Choroid plexus epithelial cell (primary cell): Measurements from ENCODE around the gene COL6A1.
"Not testable (repeated sequence)": the region's sequence is repeated elsewhere in the genome, so short reads cannot be mapped to it uniquely, and the experiment has no call there.

Experiments used
- DNase-seq: peaks from one replicate; pipeline ENCODE4 v3.0.0-alpha.2; 2010; ENCODE audit warnings: low read depth
- H3K4me3 ChIP-seq: 2 replicates; pipeline ENCODE4 v1.5.1; 2011; ENCODE audit warnings: low read depth, mild to moderate bottlenecking, control low read depth, low read length, moderate library complexity
- TF ChIP-seq, protein P1 (sequence below): conservative IDR thresholded peaks from 2 replicates; pipeline ENCODE4 v1.5.1; 2011; ENCODE audit warnings: low read depth, mild to moderate bottlenecking, control low read depth, inconsistent platforms, low read length, moderate library complexity

The COL6A1 gene

GRCh38 chr21:46005081-46005480 is 23.5 kb downstream of the COL6A1 start:
- TF ChIP-seq, protein P1, sequence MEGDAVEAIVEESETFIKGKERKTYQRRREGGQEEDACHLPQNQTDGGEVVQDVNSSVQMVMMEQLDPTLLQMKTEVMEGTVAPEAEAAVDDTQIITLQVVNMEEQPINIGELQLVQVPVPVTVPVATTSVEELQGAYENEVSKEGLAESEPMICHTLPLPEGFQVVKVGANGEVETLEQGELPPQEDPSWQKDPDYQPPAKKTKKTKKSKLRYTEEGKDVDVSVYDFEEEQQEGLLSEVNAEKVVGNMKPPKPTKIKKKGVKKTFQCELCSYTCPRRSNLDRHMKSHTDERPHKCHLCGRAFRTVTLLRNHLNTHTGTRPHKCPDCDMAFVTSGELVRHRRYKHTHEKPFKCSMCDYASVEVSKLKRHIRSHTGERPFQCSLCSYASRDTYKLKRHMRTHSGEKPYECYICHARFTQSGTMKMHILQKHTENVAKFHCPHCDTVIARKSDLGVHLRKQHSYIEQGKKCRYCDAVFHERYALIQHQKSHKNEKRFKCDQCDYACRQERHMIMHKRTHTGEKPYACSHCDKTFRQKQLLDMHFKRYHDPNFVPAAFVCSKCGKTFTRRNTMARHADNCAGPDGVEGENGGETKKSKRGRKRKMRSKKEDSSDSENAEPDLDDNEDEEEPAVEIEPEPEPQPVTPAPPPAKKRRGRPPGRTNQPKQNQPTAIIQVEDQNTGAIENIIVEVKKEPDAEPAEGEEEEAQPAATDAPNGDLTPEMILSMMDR, result no peak

DNA sequence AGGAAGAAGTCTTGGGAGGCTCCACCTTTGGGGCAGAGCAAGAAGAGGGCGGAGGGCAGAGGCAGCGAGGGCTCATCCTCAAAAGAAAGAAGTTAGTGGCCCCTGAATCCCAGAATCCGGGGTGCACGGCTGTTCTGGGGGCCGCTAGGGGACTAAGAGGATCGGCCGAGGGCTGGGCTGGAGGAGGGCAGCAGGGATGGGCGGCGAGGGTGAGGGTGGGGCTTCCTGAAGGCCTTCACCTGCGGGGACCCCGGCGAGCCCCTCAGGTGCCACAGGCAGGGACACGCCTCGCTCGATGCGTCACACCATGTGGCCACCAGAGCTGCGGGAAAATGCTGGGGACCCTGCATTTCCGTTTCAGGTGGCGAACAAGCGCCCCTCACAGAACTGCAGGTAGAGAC is 23.9 kb downstream of the COL6A1 start:
- TF ChIP-seq, protein P1, result no peak
- no peak overlapping the region for H3K4me3 ChIP-seq
- DNase-seq, result no peak

More at GRCh38 chr21:46005081-46005480, 23.5 kb downstream of the COL6A1 start:
- no peak overlapping the region for H3K4me3 ChIP-seq
- no peak for DNase-seq

DNA sequence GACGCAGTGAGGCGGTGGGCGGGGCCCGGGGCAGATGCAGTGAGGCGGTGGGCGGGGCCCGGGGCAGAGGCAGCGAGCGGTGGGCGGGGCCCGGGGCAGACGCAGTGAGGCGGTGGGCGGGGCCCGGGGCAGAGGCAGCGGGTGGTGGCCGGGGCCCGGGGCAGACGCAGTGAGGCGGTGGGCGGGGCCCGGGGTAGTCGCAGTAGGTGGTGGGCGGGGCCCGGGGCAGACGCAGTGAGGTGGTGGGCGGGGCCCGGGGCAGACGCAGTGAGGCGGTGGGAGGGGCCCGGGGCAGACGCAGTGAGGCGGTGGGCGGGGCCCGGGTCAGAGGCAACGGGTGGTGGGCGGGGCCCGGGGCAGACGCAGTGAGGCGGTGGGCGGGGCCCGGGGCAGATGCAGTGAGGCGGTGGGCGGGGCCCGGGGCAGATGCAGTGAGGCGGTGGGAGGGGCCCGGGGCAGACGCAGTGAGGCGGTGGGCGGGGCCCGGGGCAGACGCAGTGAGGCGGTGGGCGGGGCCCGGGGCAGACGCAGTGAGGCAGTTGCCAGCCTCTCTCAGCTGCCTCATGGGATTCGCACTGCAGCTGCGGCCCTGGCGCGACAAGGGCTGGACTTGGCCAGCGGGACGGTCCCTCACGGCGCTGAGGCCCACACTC is 24.4 kb downstream of the COL6A1 start:
- not testable (repeated sequence) for H3K4me3 ChIP-seq, DNase-seq

- TF ChIP-seq, protein P1, result no peak
- H3K4me3 ChIP-seq, result no peak overlapping the region
- no peak for DNase-seq
Measured at GRCh38 chr21:46006547-46007491, 25.2 kb downstream of the COL6A1 start.

DNA sequence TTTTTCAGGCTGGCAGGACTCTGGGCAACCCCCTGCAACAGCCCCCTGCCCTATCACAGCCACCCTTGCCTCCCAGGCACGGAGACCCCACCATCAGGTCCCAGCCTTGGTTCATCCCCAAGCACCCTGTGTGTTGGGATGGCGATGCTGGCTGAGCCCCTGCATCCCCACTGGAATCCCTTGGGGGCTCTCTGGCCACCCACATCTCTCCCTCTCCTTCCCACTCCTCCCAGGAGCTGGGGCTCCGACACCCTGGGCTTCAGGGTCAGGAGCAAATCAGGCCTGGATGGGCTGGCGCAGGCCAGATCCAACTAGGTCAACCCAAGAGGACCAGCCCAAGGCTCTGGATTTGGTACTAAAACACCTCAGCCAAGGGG is 25.9 kb downstream of the COL6A1 start:
- no peak overlapping the region for H3K4me3 ChIP-seq
- TF ChIP-seq, protein P1, result no peak
- no peak for DNase-seq

- no peak for DNase-seq
- TF ChIP-seq, protein P1, result no peak
- H3K4me3 ChIP-seq, result no peak overlapping the region
Measured at GRCh38 chr21:46008893-46009621, 27.5 kb downstream of the COL6A1 start.

GRCh38 chr21:46009951-46010705 is 28.6 kb downstream of the COL6A1 start:
- DNase-seq, result no peak
- TF ChIP-seq, protein P1, result no peak
- H3K4me3 ChIP-seq, result no peak overlapping the region
